ENCODE data around the gene TTC32. TPM values are rescaled to one million over a fixed set of nuclear protein-coding genes. Genes with fewer than 3 reads are reported as not detected.

Gene TTC32
- total RNA-seq, 1 experiment from 2014 or later = 11.5 TPM

DNA sequence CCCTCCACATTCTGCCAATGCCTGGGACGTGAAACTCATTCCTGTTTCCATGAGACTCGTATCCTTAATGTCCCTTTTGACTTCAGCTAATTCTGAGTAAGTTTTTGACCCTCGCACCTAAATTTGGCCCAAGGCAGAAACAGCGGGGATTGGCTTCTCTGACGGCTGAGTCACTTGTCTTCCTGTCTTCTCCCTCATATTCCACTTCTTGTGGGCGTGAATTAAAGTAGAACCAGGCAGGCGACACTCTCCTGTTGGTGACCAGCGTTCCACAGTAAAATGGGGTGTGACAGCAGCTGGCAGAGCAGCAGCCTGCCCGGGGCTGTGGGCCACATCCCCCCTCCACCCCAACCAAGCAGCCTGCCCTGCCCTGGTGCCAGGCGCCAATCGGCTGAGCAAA lies 15.5 kb downstream of the TTC32 start:
- Histone ChIP-seq H3K27me3 (replicated peaks; ENCODE audit: insufficient read depth, low read depth, low read length, poor library complexity) (no peaks in the 10 kb centered on the region), H3K27ac (ENCODE audit: low read depth, low read length, poor library complexity, severe bottlenecking) (no peak overlapping the region), H3K36me3 (ENCODE audit: insufficient read depth, low read length, poor library complexity, severe bottlenecking) (no peaks in the 10 kb centered on the region), H3K4me1 (ENCODE audit: insufficient read depth, low read length, poor library complexity, severe bottlenecking) (no peaks in the 10 kb centered on the region), H3K4me3 (ENCODE audit: low read depth, low read length, poor library complexity, severe bottlenecking) (no peak overlapping the region), H3K9me3 (ENCODE audit: low read depth, low read length, poor library complexity, severe bottlenecking) (no peaks in the 10 kb centered on the region)
- DNase-seq (ENCODE audit: low spot score) = no peak
- TF ChIP-seq, protein P1, sequence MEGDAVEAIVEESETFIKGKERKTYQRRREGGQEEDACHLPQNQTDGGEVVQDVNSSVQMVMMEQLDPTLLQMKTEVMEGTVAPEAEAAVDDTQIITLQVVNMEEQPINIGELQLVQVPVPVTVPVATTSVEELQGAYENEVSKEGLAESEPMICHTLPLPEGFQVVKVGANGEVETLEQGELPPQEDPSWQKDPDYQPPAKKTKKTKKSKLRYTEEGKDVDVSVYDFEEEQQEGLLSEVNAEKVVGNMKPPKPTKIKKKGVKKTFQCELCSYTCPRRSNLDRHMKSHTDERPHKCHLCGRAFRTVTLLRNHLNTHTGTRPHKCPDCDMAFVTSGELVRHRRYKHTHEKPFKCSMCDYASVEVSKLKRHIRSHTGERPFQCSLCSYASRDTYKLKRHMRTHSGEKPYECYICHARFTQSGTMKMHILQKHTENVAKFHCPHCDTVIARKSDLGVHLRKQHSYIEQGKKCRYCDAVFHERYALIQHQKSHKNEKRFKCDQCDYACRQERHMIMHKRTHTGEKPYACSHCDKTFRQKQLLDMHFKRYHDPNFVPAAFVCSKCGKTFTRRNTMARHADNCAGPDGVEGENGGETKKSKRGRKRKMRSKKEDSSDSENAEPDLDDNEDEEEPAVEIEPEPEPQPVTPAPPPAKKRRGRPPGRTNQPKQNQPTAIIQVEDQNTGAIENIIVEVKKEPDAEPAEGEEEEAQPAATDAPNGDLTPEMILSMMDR (conservative IDR thresholded peaks at IDR 0.05; ENCODE audit: low read depth, low read length) = no peak
- TF ChIP-seq EZH2 (IDR thresholded peaks at IDR 0.05; ENCODE audit: borderline replicate concordance, low read depth, low read length, poor library complexity, severe bottlenecking) = no peak
- POLR2A ChIA-PET (ENCODE audit: low non-redundant PET) = no interaction called here
- CTCF ChIA-PET = no interaction called here
- no TSS peak for BruUV-seq (replicated peaks)
- intact Hi-C loops (cut with micrococcal nuclease; ENCODE audit: unreplicated experiment) = no loop called here

DNA sequence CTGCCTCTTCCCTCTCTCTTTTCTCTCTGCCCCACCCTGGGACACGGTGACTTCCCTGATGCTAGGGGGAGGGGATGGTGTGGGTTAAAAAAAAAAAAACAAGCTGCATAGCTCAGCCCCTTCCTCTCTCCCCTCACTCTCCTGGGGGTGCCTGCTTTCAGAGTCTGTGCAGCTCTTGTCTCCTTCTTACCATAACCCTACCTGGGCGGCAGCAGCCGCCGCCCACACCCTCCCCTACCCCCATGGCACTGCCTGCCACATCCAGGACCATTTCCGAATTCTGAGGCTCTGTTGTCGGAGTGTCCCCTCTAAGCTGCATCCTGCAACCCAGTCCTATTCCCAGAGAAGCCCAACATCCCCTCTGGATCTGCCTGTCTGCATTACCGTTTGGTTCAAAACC lies 16.0 kb downstream of the TTC32 start:
- no peaks in the 10 kb centered on the region for H3K9me3 ChIP-seq (ENCODE audit: low read depth, low read length, poor library complexity, severe bottlenecking)
- no peaks in the 10 kb centered on the region for H3K27me3 ChIP-seq (replicated peaks; ENCODE audit: insufficient read depth, low read depth, low read length, poor library complexity)
- TF ChIP-seq, protein P1 (conservative IDR thresholded peaks at IDR 0.05; ENCODE audit: low read depth, low read length) = no peak
- no peak for TF ChIP-seq EZH2 (IDR thresholded peaks at IDR 0.05; ENCODE audit: borderline replicate concordance, low read depth, low read length, poor library complexity, severe bottlenecking)
- no peak overlapping the region for H3K4me3 ChIP-seq (ENCODE audit: low read depth, low read length, poor library complexity, severe bottlenecking)
- BruUV-seq (replicated peaks) = no TSS peak
- no peaks in the 10 kb centered on the region for H3K4me1 ChIP-seq (ENCODE audit: insufficient read depth, low read length, poor library complexity, severe bottlenecking)
- DNase-seq (ENCODE audit: low spot score) = no peak
- ChIA-PET CTCF (no interaction called here), POLR2A (ENCODE audit: low non-redundant PET) (no interaction called here)
- H3K27ac ChIP-seq (ENCODE audit: low read depth, low read length, poor library complexity, severe bottlenecking) = no peak overlapping the region
- no peaks in the 10 kb centered on the region for H3K36me3 ChIP-seq (ENCODE audit: insufficient read depth, low read length, poor library complexity, severe bottlenecking)
- intact Hi-C loops (cut with micrococcal nuclease; ENCODE audit: unreplicated experiment) = no loop called here

DNA sequence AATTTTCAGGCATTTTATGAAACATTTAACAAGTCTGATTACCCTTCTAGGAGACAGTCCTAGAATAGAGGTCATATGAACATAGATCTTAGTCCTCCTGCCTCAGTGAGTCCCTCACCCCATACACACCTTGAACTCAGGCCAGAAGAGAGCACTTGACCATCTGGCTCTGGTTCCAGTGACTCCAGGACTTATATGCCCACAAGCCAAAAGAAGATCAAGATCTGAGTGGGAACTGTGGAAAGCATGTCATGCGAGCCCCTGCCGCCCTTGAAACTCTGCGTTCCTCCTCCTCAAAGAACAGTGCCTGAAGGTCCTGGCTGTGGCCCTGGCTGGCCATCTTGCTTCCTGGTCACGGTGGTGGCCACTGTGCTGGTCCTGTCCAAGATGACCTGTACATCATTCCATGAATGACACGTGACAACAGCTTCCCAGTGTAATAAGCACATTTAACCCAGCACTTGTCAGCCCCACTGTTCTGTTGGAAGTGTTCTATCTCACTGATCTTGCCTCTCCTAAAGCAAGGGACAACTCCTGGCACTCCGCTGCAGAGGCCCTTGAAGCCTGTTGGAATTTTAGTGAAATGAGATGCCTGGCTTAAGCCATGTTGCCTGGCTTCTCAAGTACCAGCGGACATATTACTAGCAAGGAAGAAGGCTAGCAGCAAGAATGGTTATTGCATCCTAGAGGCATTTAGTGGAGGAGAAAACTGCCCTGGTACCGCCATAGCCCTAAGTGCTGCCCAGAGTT lies 17.6 kb downstream of the TTC32 start:
- ChIA-PET POLR2A (ENCODE audit: low non-redundant PET) (no interaction called here), CTCF (no interaction called here)
- intact Hi-C loops (cut with micrococcal nuclease; ENCODE audit: unreplicated experiment) = no loop called here

More for the DNA sequence above, 17.6 kb downstream of the TTC32 start:
- no TSS peak for BruUV-seq (replicated peaks)
- no peak overlapping the region for H3K4me3 ChIP-seq (ENCODE audit: low read depth, low read length, poor library complexity, severe bottlenecking)
- H3K36me3 ChIP-seq (ENCODE audit: insufficient read depth, low read length, poor library complexity, severe bottlenecking) = no peaks in the 10 kb centered on the region
- no peak for DNase-seq (ENCODE audit: low spot score)
- H3K9me3 ChIP-seq (ENCODE audit: low read depth, low read length, poor library complexity, severe bottlenecking) = no peaks in the 10 kb centered on the region
- no peaks in the 10 kb centered on the region for H3K4me1 ChIP-seq (ENCODE audit: insufficient read depth, low read length, poor library complexity, severe bottlenecking)
- no peaks in the 10 kb centered on the region for H3K27me3 ChIP-seq (replicated peaks; ENCODE audit: insufficient read depth, low read depth, low read length, poor library complexity)
- H3K27ac ChIP-seq (ENCODE audit: low read depth, low read length, poor library complexity, severe bottlenecking) = no peak overlapping the region
- no peak for TF ChIP-seq EZH2 (IDR thresholded peaks at IDR 0.05; ENCODE audit: borderline replicate concordance, low read depth, low read length, poor library complexity, severe bottlenecking)
- TF ChIP-seq, protein P1 (conservative IDR thresholded peaks at IDR 0.05; ENCODE audit: low read depth, low read length) = no peak
